ENCODE results near the gene TAS2R38.

TAS2R38 gene

GRCh38 chr7:141979568-141979967, 6.0 kb upstream of the TAS2R38 start:
- TF ChIP-seq, protein P1, sequence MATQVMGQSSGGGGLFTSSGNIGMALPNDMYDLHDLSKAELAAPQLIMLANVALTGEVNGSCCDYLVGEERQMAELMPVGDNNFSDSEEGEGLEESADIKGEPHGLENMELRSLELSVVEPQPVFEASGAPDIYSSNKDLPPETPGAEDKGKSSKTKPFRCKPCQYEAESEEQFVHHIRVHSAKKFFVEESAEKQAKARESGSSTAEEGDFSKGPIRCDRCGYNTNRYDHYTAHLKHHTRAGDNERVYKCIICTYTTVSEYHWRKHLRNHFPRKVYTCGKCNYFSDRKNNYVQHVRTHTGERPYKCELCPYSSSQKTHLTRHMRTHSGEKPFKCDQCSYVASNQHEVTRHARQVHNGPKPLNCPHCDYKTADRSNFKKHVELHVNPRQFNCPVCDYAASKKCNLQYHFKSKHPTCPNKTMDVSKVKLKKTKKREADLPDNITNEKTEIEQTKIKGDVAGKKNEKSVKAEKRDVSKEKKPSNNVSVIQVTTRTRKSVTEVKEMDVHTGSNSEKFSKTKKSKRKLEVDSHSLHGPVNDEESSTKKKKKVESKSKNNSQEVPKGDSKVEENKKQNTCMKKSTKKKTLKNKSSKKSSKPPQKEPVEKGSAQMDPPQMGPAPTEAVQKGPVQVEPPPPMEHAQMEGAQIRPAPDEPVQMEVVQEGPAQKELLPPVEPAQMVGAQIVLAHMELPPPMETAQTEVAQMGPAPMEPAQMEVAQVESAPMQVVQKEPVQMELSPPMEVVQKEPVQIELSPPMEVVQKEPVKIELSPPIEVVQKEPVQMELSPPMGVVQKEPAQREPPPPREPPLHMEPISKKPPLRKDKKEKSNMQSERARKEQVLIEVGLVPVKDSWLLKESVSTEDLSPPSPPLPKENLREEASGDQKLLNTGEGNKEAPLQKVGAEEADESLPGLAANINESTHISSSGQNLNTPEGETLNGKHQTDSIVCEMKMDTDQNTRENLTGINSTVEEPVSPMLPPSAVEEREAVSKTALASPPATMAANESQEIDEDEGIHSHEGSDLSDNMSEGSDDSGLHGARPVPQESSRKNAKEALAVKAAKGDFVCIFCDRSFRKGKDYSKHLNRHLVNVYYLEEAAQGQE (IDR thresholded peaks at IDR 0.05; ENCODE audit: low read depth) = no peak
- TF ChIP-seq CEBPB (IDR thresholded peaks at IDR 0.05) (no peak), TCF12 (IDR thresholded peaks at IDR 0.05; ENCODE audit: low read depth) (no peak), NFIC (IDR thresholded peaks at IDR 0.05) (no peak), MAX (IDR thresholded peaks at IDR 0.05) (no peak), USF1 (IDR thresholded peaks at IDR 0.05) (no peak), RAD21 (IDR thresholded peaks at IDR 0.05; ENCODE audit: low read depth) (no peak), EGR1 (IDR thresholded peaks at IDR 0.05) (no peak), TEAD4 (IDR thresholded peaks at IDR 0.05) (no peak)

DNA sequence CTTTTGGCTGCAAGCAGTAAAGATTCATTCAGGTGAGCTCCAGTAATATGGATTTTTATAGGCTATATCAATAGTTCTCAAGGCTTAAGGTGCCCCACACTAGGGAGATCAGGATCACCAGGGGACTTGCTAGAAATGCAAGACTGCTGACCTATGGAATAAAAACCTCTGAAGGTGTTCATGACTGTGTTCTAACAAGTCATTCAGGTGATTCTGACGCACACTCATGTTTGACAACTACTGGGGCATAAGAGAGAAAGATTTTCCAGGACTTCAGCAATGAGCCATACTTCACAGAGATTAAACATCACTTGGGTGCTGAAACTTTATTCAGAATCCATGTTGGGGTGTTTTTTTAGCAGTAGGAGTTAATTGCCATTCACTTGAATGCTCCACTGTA, 4.8 kb upstream of the TAS2R38 start:
- TF ChIP-seq RAD21 (IDR thresholded peaks at IDR 0.05; ENCODE audit: low read depth) = no peak
- TF ChIP-seq TEAD4 (IDR thresholded peaks at IDR 0.05) = no peak
- TF ChIP-seq CREB1 (IDR thresholded peaks at IDR 0.05; ENCODE audit: low read depth) = no peak
- no peak for TF ChIP-seq NFIC (IDR thresholded peaks at IDR 0.05)
- TF ChIP-seq CEBPB (IDR thresholded peaks at IDR 0.05) = no peak
- no peak for TF ChIP-seq EP300 (IDR thresholded peaks at IDR 0.05; ENCODE audit: borderline replicate concordance)
- TF ChIP-seq FOXM1 (IDR thresholded peaks at IDR 0.05; ENCODE audit: borderline replicate concordance, low read depth) = no peak
- no peak for TF ChIP-seq USF1 (IDR thresholded peaks at IDR 0.05)
- TF ChIP-seq ZBTB7A (IDR thresholded peaks at IDR 0.05; ENCODE audit: low read depth) = no peak
- no peak for TF ChIP-seq YY1 (IDR thresholded peaks at IDR 0.05; ENCODE audit: low read depth)
- no peak for TF ChIP-seq MAX (IDR thresholded peaks at IDR 0.05)
- TF ChIP-seq TAF1 (IDR thresholded peaks at IDR 0.05; ENCODE audit: low read depth) = no peak
- no peak for TF ChIP-seq EGR1 (IDR thresholded peaks at IDR 0.05)
- no peak for TF ChIP-seq TCF12 (IDR thresholded peaks at IDR 0.05; ENCODE audit: low read depth)

GRCh38 chr7:141976524-141977245, 3.1 kb upstream of the TAS2R38 start:
- no peak for TF ChIP-seq ZBTB7A (IDR thresholded peaks at IDR 0.05; ENCODE audit: low read depth)
- no peak for TF ChIP-seq NFIC (IDR thresholded peaks at IDR 0.05)
- TF ChIP-seq RAD21 (IDR thresholded peaks at IDR 0.05; ENCODE audit: low read depth) = no peak
- TF ChIP-seq YY1 (IDR thresholded peaks at IDR 0.05; ENCODE audit: low read depth) = no peak
- no peak for TF ChIP-seq CREB1 (IDR thresholded peaks at IDR 0.05; ENCODE audit: low read depth)
- TF ChIP-seq, protein P1 (IDR thresholded peaks at IDR 0.05; ENCODE audit: low read depth) = no peak
- no peak for TF ChIP-seq TCF12 (IDR thresholded peaks at IDR 0.05; ENCODE audit: low read depth)
- TF ChIP-seq TAF1 (IDR thresholded peaks at IDR 0.05; ENCODE audit: low read depth) = no peak
- no peak for TF ChIP-seq EP300 (IDR thresholded peaks at IDR 0.05; ENCODE audit: borderline replicate concordance)
- TF ChIP-seq TEAD4 (IDR thresholded peaks at IDR 0.05) = no peak

GRCh38 chr7:141975806-141976523, 2.4 kb upstream of the TAS2R38 start:
- TF ChIP-seq TEAD4 (IDR thresholded peaks at IDR 0.05) (peak; percentile 70), TCF12 (IDR thresholded peaks at IDR 0.05; ENCODE audit: low read depth) (no peak), RAD21 (IDR thresholded peaks at IDR 0.05; ENCODE audit: low read depth) (peak; percentile 90), EP300 (IDR thresholded peaks at IDR 0.05; ENCODE audit: borderline replicate concordance) (no peak), TAF1 (IDR thresholded peaks at IDR 0.05; ENCODE audit: low read depth) (no peak), NFIC (IDR thresholded peaks at IDR 0.05) (peak; percentile 43; the same call in 1 of the 2 replicates)
- TF ChIP-seq, protein P1 (IDR thresholded peaks at IDR 0.05; ENCODE audit: low read depth) = no peak

Data from Ishikawa (cell line).